MG63 (cell line): ENCODE results near the gene PDK2. TPM values are rescaled to one million over a fixed set of nuclear protein-coding genes. Genes with fewer than 3 reads are reported as not detected.

Experiments
- DNase-seq: peaks from one replicate; pipeline ENCODE4 v3.0.0-alpha.2; 2020
- H3K27me3 ChIP-seq: fragments of 250-450 bp; sonication (Bioruptor Pico); 2 replicates; pipeline ENCODE4 v1.5.1; 2020; ENCODE audit warnings: mild to moderate bottlenecking, moderate library complexity
- H3K36me3 ChIP-seq: fragments of 250-450 bp; sonication (Bioruptor Pico); 2 replicates; pipeline ENCODE4 v1.5.1; 2020; ENCODE audit warnings: mild to moderate bottlenecking, moderate library complexity
- H3K4me3 ChIP-seq: fragments of 250-450 bp; sonication (Bioruptor Pico); 2 replicates; pipeline ENCODE4 v1.5.1; 2020; ENCODE audit warnings: mild to moderate bottlenecking, moderate library complexity
- H3K9me3 ChIP-seq: fragments of 250-450 bp; sonication (Bioruptor Pico); 2 replicates; pipeline ENCODE4 v1.5.1; 2020; ENCODE audit warnings: mild to moderate bottlenecking, moderate library complexity
- total RNA-seq: library from RNA; depleted of rRNA; stranded (reverse); fragments of >200 nt; shearing (Covaris generic); gene quantifications from 2 replicates; pipeline ENCODE4 v1.2.3, GENCODE V29; 2014; ENCODE audit warnings: low replicate concordance

Gene PDK2
- total RNA-seq, 1 experiment from 2014 or later = 25.8 TPM

DNA sequence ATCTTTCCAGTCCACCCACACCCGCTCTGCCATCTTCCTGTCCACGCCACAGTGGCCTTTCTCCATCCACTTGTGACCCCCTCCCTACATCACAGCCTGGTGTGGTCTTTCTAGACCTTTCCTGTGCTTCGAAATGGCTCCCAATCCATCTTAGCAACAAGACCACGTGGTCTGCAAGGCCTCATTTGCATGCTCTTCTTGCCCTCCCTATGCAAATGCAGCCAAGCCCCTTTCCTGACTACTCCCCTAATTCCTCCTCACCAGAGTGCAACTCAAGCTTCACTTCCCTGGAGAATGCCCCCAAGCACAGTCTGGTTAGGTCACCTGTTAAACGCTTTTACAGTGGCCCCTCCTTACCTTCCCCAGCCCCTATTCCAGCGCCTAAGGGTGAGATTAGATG, 49.2 kb downstream of the PDK2 start:
- Histone ChIP-seq H3K9me3 (no peaks in the 10 kb centered on the region), H3K4me3 (no peak overlapping the region), H3K36me3 (peaks cover 94% of the 10 kb centered on the region), H3K27me3 (no peaks in the 10 kb centered on the region)
- DNase-seq = no peak

DNA sequence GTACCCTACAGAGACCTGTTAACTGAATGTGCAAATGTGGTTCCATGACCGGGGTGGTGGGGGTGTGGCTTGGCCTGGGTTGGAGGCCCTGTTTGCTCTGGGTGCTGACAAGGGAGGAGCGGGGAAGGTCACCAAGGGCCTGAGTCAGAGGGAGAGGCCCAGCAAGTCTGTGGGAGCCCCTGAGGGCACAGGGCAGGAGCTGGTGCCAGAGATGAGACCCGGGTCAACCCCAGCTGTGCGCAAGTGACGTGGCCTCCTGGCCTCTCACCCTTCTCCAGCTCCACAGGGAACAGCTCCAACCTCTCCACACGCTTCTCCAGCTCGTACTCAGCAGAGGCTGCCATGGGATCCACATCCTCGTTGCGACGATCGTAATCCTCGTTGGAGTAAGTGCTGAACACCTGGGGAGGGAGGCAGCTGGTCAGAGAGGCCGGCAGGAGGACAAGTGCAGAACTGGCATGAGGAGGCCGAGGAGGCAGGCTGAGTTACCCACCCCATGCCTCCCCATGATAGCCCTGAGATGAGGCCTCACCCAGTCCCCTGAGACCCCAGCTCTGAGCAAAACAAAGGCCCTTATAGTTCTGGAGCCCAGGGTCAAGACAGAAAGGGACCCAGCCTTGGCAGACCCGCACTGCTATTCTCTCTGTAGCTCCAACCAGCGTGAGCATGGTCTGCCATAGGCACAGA, 49.8 kb downstream of the PDK2 start:
- Histone ChIP-seq H3K4me3 (no peak overlapping the region), H3K27me3 (no peaks in the 10 kb centered on the region), H3K9me3 (no peaks in the 10 kb centered on the region), H3K36me3 (peaks cover 88% of the 10 kb centered on the region)
- DNase-seq = no peak

DNA sequence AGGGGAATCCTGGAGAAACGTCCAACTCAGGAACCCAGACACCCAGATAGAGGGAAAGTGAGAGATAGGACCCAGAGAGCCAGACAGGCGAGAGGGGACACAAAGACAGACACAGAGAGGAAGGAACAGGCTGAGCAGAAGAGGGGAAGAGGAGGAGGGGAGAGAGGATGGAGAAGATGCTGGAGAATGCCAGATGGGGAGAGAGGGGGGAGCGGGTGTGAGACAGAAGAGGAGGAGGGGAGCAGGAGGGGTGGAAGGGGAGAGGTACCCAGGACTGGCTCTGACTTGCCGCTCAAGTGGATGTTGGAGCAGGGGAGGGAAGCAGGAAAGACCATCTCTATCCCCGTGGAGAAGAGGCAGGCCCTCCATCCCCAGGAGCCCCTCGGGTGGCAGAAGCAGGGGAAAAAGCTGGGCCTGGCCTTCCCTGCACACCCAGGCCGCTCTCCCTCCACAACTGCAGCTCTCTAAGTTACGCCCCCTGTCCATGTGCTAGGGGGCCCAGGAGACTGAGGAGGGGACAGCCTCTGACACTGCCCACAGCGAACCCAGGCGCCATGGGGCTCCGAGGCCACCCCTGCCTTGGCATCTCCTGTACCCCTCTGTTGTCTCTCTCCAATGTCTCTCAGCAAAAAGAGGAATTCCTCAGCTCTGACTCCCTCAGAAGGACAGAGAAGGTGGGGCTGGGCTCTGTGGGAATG, 50.5 kb downstream of the PDK2 start:
- H3K36me3 ChIP-seq = peaks cover 81% of the 10 kb centered on the region

DNA sequence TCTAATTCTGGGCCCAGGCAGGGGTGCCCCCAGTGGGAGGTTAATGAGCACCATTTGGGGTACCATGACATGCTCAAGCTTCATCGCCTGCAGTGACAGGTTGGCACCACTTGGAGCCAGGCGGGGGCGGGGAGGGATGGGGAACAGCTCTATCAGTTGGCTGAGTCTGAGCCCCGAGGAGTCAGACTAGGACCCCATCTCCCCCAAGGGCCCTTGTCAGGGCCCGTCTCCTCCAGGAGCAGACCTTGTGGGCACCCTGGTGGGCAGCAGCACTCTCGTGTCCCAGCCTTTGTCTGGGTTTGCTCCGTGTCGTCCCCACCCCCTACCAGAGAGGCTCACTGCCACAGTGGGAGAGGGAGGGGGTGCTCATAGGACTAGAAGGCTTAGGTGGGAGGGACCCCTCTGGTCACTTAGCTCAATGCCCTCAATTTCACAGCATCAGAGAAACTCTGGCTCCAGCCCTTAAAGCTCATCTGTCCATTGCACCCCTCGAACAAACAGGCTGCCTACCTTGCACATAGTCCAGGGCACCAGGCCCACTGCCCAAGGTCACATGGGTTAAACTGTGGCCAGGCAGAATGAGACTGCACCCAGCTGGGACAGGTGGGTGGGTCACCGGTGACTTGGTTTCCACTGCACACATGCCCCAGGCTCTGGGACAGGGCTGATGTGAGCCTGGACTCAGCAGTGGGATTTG, 51.2 kb downstream of the PDK2 start:
- no peaks in the 10 kb centered on the region for H3K9me3 ChIP-seq
- no peak for DNase-seq
- peaks cover 75% of the 10 kb centered on the region for H3K36me3 ChIP-seq
- H3K4me3 ChIP-seq = no peak overlapping the region
- H3K27me3 ChIP-seq = no peaks in the 10 kb centered on the region

More for the DNA sequence above, 50.5 kb downstream of the PDK2 start:
- DNase-seq = no peak
- Histone ChIP-seq H3K27me3 (no peaks in the 10 kb centered on the region), H3K4me3 (no peak overlapping the region), H3K9me3 (no peaks in the 10 kb centered on the region)

DNA sequence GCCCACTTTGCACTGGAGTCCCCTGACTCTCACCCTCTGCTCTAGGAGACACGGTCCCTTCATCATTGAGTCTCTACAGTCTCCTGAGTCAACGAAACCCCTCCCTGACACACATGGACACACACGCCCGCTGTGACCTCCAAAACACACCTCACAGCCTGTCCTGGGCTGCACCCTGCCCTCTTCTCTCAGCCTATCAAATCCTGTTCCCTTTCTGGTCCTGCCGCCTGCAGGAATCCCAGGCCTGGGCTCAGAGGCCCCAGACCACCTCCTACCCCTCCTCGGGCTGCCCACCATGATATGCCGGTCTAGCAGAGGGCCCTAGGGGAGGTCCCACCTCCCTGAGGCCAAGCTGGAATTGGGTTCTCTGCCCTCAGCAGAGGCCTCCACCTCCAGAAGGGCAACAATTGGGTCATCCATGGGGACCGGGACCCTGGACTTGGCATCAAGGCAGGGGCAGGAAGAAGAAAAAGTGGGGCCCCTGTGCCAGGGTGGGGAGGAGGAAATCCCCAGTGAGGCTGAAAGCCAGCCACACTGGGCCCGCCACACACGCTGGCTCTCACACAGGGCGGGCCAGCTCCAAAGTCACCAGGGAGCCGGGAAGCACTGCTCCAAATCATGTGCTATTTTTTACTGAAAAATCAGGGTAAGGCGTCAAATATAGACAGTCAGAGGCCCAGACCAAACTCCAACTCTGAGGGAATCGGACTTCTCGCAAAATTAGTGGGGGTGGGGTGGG, 51.9 kb downstream of the PDK2 start:
- no peaks in the 10 kb centered on the region for H3K9me3 ChIP-seq
- peaks cover 69% of the 10 kb centered on the region for H3K36me3 ChIP-seq
- DNase-seq = no peak
- peak overlapping the region; percentile 65 for H3K4me3 ChIP-seq
- H3K27me3 ChIP-seq = no peaks in the 10 kb centered on the region

DNA sequence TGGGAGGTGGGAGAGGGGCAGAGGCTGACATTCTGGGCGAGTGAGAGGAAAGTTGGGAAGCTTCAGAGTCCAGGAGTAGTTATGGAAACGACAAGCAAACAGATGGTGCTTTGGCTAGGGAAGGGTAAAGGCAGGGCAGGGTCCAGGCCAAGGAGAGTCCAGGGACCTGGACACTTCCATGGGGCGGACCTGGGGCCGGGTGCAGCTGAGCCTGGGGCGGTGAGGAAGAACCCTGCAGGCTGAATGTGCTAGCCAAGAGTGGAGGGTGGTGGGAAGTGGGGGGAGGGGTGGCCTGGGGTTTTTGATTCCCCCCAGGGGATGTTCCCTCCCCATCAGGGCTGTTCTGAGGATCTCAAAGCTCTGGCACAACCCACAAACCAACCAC, 52.7 kb downstream of the PDK2 start:
- H3K27me3 ChIP-seq = no peaks in the 10 kb centered on the region
- H3K4me3 ChIP-seq = peak overlapping the region; percentile 65
- H3K9me3 ChIP-seq = no peaks in the 10 kb centered on the region
- H3K36me3 ChIP-seq = peaks cover 62% of the 10 kb centered on the region
- peak; percentile 42 for DNase-seq

DNA sequence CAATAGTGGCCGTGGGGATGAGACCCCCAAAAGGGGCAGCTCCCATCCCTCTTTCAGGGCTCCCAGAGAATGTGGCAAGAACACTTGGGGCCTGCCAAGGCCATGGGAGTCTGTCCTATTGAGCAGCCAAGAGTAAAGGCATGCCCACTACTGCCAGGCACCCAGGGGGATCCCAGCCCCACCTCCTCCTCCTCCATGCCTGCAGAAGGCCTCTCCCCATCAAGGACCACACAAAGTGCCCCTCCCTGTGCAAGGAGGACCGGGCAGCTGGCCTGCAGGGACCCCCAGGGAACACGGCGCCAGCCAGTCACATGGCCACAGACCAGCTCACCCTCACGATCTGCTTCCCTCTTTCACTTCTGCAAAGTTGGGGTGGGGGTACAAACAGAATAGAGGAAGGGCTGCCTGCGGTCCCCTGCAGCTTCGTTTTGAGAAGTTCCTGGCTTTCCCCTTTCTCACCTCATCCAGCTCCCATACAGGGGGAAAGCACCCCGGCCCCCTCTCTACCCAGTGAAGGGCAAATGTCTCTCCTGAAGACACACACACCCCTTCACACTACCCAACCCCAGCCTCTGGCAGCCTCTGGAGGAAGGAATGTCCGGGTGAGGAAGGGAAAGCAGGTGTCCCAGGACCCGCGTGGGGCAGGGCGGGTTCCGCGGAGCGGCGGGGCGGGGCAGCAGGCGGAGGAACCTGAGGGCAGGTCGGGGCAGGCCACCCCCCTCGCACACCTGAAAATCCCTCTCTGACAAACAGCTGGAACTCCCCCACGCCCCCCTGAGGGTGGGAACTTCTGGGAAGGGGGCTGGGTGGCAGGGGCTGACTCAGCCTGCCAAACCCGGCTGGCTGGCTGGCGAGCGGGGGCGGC, 53.3 kb downstream of the PDK2 start:
- no peaks in the 10 kb centered on the region for H3K9me3 ChIP-seq
- H3K36me3 ChIP-seq = peaks cover 56% of the 10 kb centered on the region
- H3K4me3 ChIP-seq = peak overlapping the region; percentile 65
- no peaks in the 10 kb centered on the region for H3K27me3 ChIP-seq
- DNase-seq = peak; percentile 75

DNA sequence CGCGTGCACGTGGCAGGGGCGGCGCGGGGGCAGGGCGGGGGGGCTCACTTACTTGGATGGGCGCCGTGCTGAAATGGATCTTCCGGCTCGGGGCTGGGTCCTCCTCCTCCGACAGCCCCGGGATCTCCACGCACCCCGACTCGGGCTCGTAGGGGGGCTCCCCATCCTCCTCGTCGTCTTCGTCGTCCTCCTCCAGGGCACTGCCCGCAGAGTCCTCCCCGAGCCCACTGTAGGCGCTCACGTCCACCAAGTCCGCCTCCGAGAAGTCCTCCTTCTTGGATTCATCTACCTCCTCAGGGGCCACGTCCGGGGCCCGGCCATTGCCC, 53.9 kb downstream of the PDK2 start:
- no peaks in the 10 kb centered on the region for H3K27me3 ChIP-seq
- no peaks in the 10 kb centered on the region for H3K9me3 ChIP-seq
- no peak for DNase-seq
- H3K36me3 ChIP-seq = peaks cover 50% of the 10 kb centered on the region
- peak overlapping the region; percentile 65 for H3K4me3 ChIP-seq

DNA sequence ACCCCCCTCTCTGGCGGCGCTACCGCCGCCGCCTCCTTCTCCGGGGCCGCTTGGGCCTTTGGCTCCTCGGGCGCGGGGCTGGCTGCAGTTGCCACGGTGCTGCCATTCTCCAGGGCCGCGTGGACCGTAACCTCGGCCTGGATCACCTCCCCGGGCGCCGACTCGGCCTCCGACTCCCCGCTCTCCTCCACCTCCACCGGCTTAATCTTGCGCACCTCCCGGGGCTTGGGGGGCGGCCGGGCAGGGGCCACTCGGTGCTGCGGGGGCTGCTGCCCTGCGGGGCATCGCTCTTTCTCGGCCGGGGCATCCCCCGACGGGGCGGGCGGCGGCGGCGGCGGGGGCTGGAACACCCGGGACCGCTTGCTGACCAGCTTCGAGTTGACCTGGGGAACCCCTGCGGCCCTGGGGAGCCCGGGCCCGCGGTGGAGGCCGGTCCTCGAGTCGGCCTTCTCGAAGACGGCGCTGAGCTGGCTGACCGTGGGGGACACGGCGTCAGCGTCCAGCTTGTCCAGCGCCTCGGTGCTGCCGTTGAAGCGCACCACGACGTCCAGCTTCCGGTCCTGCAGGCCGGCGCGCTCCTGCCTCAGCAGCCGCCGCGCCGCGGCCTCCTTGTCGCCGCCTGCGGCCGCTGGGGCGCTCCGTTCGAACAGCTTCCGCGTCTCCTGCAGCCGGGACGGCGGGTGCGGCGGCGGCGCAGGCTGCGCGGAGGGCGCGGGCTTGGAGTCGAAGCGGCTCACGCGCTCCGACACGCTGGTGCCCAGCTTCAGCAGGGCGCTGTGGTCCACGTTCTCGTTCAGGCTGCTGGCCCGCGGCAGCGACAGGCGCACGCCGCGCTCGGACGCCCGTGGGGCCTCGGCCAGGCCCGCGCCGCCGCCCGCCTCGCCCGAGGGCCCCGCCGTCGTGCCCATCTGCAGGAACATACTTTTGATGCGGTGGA, 54.5 kb downstream of the PDK2 start:
- H3K4me3 ChIP-seq = peak overlapping the region; percentile 65
- peak; percentile 44 for DNase-seq
- H3K36me3 ChIP-seq = peaks cover 44% of the 10 kb centered on the region

DNA sequence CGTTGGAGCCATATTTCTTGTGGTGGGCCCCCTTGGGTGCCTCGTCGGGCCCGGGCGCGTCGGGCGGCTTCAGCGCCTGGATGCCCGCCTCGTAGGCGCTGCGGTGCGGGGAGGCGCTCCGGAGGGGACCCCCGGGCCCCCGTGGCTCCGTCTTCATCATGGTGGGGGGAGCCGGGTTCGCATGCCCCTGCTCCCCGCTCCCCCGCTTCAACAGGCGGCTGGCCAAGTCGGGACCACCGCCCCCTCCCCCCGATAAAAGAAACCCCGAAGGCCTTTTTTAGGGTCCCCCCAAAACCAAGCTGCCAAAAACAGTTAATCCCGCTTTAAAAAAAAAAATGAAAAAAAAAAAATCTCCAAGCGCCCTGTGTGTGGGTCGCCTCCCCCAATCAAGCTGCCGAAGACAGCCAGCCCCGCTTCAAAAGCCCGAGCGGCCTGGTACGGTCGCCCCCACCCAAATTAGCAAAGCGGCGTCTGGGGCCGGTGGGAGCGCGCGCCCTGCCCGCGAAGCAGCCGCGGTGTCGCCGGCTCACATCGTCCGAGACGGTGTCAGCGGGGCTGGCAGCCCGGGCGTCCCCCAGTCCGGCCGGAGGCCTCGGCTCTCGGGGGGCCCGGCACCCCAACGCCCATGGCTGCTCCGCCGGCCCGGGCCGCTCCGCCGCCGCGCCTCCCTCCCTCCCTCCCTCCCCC, 55.3 kb downstream of the PDK2 start, which contains the start of gene PPP1R9B:
PPP1R9B (minus strand) TSS at position 324 of the 687 bp plus-strand sequence; CDS start at position 160, 164 bp downstream.
- H3K9me3 ChIP-seq = no peaks in the 10 kb centered on the region
- peaks cover 35% of the 10 kb centered on the region for H3K36me3 ChIP-seq
- no peak for DNase-seq
- H3K27me3 ChIP-seq = no peaks in the 10 kb centered on the region
- peak within 1 kb of the TSS; percentile 65 for H3K4me3 ChIP-seq

More for the DNA sequence above, 54.5 kb downstream of the PDK2 start:
- Histone ChIP-seq H3K27me3 (no peaks in the 10 kb centered on the region), H3K9me3 (no peaks in the 10 kb centered on the region)

DNA sequence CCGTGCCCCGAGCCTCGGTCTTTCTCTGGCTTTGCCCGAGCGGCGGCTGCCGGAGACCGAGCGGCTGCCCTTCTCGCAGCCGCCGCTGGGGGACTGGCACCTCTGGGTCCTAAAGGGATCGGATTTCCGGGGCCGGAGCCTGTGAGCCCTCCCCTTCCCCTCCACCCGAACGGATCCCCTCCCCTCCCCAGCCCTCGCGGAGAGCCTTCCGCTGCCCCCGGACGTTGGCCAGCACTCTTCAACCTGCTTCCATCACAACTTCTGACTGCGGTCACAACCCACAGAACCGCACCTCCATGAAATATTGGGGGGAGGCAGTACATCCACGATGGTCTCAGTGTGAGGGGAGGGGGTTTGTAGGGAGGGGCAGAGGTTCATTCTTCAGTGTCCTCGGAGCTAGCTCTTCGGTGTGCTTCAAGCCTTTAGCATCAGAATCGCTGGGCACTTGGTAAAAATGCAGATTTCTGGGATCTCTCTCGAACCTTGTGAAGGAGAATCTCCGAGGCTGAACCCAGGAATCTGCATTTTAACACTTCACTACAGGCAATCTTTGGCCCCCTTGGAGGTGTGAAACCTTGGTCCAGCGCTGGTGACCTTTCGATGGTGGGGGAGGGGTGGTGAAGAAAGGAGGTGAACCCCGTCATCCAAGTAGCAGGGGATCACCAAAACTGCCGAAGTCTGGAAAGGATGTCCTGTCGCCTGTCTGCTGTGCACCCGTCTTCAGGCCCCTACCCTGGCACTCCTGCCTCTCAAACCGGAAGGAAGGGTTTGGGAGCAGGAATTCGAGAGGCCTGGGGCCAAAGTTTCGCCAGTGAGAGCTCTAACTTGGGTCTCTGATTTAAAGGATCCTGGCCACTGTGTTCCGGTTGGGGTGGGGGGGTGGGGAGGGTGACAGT, 56.1 kb downstream of the PDK2 start:
- H3K4me3 ChIP-seq = peak overlapping the region; percentile 65
- H3K27me3 ChIP-seq = no peaks in the 10 kb centered on the region
- H3K9me3 ChIP-seq = no peaks in the 10 kb centered on the region
- H3K36me3 ChIP-seq = peaks cover 29% of the 10 kb centered on the region
- peak; percentile 96 for DNase-seq

DNA sequence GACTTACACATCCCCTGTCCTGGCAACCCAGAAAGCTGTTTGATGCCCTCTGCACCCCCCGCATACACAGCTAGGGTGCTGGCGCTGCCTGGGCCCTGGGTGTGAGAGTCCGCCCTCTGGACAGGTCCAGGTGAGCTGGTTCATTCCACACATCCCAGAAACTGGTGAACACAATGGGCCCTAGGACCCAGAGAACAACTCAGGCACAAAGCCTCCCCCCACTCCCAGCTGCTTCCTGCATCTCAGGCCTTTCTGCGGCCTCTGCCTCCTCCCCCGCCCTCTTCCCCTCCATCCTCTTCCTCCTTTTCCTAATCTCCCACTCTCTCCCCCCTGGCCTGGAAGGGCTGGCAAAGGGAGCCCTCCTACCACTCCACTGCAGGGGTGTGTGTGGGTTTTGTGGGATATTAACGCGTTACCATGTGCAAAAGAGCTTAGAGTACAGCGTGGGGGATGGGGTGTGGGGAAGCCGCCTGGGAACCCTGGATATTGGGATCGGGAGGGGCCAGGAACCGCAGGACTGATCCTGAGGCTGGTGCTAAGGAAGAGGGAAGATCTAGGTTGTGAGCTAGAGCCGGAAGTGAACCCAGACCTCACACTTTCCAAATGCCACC, 56.9 kb downstream of the PDK2 start:
- DNase-seq = peak; percentile 97
- Histone ChIP-seq H3K9me3 (no peaks in the 10 kb centered on the region), H3K27me3 (no peaks in the 10 kb centered on the region), H3K36me3 (peaks cover 22% of the 10 kb centered on the region), H3K4me3 (peak overlapping the region; percentile 65)

DNA sequence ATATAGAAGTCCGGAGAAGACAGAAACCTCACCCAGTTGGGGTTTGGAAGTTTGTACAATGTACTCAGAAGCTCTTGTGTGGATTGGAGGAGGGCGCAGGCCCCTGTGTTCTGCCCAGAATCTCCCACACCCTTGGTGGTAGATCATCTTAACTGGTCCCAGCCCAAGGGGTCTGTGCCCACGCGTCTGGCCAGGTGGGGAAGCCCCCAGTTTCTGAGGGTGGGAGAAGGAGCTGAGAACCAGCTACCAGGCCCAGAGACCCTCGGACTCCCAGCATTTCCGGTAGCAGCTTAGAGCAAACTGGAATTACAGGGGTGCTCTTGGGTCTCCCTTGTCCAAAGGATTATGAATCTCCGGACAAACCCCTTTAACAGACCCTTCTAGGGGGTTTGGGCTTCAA, 57.6 kb downstream of the PDK2 start:
- no peaks in the 10 kb centered on the region for H3K27me3 ChIP-seq
- H3K9me3 ChIP-seq = no peaks in the 10 kb centered on the region
- H3K4me3 ChIP-seq = peak overlapping the region; percentile 65
- H3K36me3 ChIP-seq = peaks cover 15% of the 10 kb centered on the region
- DNase-seq = no peak
